ENCODE measurements around the gene NUDCD3. TPM values are rescaled to one million over a fixed set of nuclear protein-coding genes. Genes with fewer than 3 reads are reported as not detected.

NUDCD3 gene
- total and polyA plus RNA-seq, 2 experiments from 2014 or later = 35.7 to 42.7 TPM

DNA sequence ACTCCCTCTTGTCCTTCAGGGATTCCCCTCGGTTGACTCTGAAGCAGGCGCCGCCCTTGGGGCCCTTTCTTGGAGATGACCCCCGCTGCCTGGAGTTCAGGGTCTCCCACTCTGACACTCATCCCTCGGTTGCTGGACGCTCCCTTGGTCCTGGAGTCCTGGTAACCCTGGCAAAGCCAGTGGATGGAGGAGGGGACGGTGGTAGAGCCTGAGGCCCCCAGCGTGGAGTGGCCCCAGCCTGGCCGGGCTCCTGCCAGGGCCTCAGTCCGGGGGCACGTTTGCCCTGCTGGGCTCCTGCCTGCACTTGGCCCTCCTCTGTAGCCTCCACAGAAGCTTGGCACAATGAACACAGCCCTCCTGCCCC is 155.7 kb downstream of the NUDCD3 start:
- H3K27me3 ChIP-seq (ENCODE audit: insufficient read depth) = no peaks in the 10 kb centered on the region; the same call in 1 of the 2 replicates

More for the DNA sequence above, 155.7 kb downstream of the NUDCD3 start:
- Mint-ChIP-seq H3K27ac (no peak overlapping the region), H3K27me3 (ENCODE audit: insufficient read depth, low read depth, poor library complexity) (peaks cover 4% of the 10 kb centered on the region), H3K4me1 (peaks cover 13% of the 10 kb centered on the region), H3K4me3 (no peak overlapping the region), H3K9me3 (no peaks in the 10 kb centered on the region; the same call in 2 of the 3 replicates), H3K36me3 (ENCODE audit: low read depth) (no peaks in the 10 kb centered on the region)
- no peaks in the 10 kb centered on the region for H3K79me2 ChIP-seq (replicated peaks; ENCODE audit: insufficient read depth)
- H3K9me2 ChIP-seq (ENCODE audit: insufficient read depth) = no peaks in the 10 kb centered on the region
- no peaks in the 10 kb centered on the region for H3K4me1 ChIP-seq (ENCODE audit: insufficient read depth)
- H2AFZ ChIP-seq = 0 out of 2 replicates have a peak overlapping the region, but pooled peaks have one; percentile 10
- no peak overlapping the region for H3K27ac ChIP-seq (ENCODE audit: low read depth)
- no peaks in the 10 kb centered on the region for H4K20me1 ChIP-seq (replicated peaks; ENCODE audit: insufficient read depth)
- ATAC-seq = no peak
- no peak overlapping the region for H3K4me3 ChIP-seq
- no peak for DNase-seq (ENCODE audit: low spot score)
- H3F3A ChIP-seq (replicated peaks; ENCODE audit: low read depth) = no peaks in the 10 kb centered on the region
- no peak for TF ChIP-seq STAT1 (IDR thresholded peaks at IDR 0.05; ENCODE audit: unreplicated experiment)
- TF ChIP-seq, protein P1, sequence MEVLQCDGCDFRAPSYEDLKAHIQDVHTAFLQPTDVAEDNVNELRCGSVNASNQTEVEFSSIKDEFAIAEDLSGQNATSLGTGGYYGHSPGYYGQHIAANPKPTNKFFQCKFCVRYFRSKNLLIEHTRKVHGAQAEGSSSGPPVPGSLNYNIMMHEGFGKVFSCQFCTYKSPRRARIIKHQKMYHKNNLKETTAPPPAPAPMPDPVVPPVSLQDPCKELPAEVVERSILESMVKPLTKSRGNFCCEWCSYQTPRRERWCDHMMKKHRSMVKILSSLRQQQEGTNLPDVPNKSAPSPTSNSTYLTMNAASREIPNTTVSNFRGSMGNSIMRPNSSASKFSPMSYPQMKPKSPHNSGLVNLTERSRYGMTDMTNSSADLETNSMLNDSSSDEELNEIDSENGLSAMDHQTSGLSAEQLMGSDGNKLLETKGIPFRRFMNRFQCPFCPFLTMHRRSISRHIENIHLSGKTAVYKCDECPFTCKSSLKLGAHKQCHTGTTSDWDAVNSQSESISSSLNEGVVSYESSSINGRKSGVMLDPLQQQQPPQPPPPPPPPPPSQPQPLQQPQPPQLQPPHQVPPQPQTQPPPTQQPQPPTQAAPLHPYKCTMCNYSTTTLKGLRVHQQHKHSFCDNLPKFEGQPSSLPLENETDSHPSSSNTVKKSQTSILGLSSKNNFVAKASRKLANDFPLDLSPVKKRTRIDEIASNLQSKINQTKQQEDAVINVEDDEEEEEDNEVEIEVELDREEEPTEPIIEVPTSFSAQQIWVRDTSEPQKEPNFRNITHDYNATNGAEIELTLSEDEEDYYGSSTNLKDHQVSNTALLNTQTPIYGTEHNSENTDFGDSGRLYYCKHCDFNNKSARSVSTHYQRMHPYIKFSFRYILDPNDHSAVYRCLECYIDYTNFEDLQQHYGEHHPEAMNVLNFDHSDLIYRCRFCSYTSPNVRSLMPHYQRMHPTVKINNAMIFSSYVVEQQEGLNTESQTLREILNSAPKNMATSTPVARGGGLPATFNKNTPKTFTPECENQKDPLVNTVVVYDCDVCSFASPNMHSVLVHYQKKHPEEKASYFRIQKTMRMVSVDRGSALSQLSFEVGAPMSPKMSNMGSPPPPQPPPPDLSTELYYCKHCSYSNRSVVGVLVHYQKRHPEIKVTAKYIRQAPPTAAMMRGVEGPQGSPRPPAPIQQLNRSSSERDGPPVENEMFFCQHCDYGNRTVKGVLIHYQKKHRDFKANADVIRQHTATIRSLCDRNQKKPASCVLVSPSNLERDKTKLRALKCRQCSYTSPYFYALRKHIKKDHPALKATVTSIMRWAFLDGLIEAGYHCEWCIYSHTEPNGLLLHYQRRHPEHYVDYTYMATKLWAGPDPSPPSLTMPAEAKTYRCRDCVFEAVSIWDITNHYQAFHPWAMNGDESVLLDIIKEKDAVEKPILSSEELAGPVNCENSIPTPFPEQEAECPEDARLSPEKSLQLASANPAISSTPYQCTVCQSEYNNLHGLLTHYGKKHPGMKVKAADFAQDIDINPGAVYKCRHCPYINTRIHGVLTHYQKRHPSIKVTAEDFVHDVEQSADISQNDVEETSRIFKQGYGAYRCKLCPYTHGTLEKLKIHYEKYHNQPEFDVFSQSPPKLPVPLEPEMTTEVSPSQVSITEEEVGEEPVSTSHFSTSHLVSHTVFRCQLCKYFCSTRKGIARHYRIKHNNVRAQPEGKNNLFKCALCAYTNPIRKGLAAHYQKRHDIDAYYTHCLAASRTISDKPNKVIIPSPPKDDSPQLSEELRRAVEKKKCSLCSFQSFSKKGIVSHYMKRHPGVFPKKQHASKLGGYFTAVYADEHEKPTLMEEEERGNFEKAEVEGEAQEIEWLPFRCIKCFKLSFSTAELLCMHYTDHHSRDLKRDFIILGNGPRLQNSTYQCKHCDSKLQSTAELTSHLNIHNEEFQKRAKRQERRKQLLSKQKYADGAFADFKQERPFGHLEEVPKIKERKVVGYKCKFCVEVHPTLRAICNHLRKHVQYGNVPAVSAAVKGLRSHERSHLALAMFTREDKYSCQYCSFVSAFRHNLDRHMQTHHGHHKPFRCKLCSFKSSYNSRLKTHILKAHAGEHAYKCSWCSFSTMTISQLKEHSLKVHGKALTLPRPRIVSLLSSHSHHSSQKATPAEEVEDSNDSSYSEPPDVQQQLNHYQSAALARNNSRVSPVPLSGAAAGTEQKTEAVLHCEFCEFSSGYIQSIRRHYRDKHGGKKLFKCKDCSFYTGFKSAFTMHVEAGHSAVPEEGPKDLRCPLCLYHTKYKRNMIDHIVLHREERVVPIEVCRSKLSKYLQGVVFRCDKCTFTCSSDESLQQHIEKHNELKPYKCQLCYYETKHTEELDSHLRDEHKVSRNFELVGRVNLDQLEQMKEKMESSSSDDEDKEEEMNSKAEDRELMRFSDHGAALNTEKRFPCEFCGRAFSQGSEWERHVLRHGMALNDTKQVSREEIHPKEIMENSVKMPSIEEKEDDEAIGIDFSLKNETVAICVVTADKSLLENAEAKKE (CRISPR knock-in tag; IDR thresholded peaks at IDR 0.05) = no peak
- no peak for TF ChIP-seq NANOG (IDR thresholded peaks at IDR 0.05; ENCODE audit: borderline replicate concordance)
- no peak for TF ChIP-seq JUNB (IDR thresholded peaks at IDR 0.05; ENCODE audit: unreplicated experiment)
- TF ChIP-seq EZH2phosphoT487 (IDR thresholded peaks at IDR 0.05; ENCODE audit: unreplicated experiment) = no peak
- TF ChIP-seq, protein P2, sequence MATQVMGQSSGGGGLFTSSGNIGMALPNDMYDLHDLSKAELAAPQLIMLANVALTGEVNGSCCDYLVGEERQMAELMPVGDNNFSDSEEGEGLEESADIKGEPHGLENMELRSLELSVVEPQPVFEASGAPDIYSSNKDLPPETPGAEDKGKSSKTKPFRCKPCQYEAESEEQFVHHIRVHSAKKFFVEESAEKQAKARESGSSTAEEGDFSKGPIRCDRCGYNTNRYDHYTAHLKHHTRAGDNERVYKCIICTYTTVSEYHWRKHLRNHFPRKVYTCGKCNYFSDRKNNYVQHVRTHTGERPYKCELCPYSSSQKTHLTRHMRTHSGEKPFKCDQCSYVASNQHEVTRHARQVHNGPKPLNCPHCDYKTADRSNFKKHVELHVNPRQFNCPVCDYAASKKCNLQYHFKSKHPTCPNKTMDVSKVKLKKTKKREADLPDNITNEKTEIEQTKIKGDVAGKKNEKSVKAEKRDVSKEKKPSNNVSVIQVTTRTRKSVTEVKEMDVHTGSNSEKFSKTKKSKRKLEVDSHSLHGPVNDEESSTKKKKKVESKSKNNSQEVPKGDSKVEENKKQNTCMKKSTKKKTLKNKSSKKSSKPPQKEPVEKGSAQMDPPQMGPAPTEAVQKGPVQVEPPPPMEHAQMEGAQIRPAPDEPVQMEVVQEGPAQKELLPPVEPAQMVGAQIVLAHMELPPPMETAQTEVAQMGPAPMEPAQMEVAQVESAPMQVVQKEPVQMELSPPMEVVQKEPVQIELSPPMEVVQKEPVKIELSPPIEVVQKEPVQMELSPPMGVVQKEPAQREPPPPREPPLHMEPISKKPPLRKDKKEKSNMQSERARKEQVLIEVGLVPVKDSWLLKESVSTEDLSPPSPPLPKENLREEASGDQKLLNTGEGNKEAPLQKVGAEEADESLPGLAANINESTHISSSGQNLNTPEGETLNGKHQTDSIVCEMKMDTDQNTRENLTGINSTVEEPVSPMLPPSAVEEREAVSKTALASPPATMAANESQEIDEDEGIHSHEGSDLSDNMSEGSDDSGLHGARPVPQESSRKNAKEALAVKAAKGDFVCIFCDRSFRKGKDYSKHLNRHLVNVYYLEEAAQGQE (IDR thresholded peaks at IDR 0.05; ENCODE audit: unreplicated experiment) = no peak
- no peak for TF ChIP-seq POLR2AphosphoS5 (IDR thresholded peaks at IDR 0.05; ENCODE audit: low read depth)
- no peak for TF ChIP-seq CREB1 (CRISPR knock-in tag; IDR thresholded peaks at IDR 0.05; ENCODE audit: low read depth)
- TF ChIP-seq, protein P3, sequence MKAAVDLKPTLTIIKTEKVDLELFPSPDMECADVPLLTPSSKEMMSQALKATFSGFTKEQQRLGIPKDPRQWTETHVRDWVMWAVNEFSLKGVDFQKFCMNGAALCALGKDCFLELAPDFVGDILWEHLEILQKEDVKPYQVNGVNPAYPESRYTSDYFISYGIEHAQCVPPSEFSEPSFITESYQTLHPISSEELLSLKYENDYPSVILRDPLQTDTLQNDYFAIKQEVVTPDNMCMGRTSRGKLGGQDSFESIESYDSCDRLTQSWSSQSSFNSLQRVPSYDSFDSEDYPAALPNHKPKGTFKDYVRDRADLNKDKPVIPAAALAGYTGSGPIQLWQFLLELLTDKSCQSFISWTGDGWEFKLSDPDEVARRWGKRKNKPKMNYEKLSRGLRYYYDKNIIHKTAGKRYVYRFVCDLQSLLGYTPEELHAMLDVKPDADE (IDR thresholded peaks at IDR 0.05) = no peak
- TF ChIP-seq ZNF331 (CRISPR knock-in tag; IDR thresholded peaks at IDR 0.05; ENCODE audit: low read depth) = no peak
- TF ChIP-seq ZNF114 (CRISPR knock-in tag; IDR thresholded peaks at IDR 0.05) = no peak
- no peak for TF ChIP-seq EZH2 (IDR thresholded peaks at IDR 0.05; ENCODE audit: low read depth, unreplicated experiment)
- TF ChIP-seq, protein P4, sequence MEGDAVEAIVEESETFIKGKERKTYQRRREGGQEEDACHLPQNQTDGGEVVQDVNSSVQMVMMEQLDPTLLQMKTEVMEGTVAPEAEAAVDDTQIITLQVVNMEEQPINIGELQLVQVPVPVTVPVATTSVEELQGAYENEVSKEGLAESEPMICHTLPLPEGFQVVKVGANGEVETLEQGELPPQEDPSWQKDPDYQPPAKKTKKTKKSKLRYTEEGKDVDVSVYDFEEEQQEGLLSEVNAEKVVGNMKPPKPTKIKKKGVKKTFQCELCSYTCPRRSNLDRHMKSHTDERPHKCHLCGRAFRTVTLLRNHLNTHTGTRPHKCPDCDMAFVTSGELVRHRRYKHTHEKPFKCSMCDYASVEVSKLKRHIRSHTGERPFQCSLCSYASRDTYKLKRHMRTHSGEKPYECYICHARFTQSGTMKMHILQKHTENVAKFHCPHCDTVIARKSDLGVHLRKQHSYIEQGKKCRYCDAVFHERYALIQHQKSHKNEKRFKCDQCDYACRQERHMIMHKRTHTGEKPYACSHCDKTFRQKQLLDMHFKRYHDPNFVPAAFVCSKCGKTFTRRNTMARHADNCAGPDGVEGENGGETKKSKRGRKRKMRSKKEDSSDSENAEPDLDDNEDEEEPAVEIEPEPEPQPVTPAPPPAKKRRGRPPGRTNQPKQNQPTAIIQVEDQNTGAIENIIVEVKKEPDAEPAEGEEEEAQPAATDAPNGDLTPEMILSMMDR (conservative IDR thresholded peaks at IDR 0.05; ENCODE audit: low read depth in 2 of 2) = no peak
- no peaks in the 10 kb centered on the region for H3K36me3 ChIP-seq (ENCODE audit: insufficient read depth)
- H3K4me2 ChIP-seq = no peak overlapping the region
